ENCODE results near the gene ARMC6. TPM values are rescaled to one million over a fixed set of nuclear protein-coding genes. Genes with fewer than 3 reads are reported as not detected.

ARMC6 gene
- total RNA-seq, 1 donor from 2014 or later, result 78.2 TPM

DNA sequence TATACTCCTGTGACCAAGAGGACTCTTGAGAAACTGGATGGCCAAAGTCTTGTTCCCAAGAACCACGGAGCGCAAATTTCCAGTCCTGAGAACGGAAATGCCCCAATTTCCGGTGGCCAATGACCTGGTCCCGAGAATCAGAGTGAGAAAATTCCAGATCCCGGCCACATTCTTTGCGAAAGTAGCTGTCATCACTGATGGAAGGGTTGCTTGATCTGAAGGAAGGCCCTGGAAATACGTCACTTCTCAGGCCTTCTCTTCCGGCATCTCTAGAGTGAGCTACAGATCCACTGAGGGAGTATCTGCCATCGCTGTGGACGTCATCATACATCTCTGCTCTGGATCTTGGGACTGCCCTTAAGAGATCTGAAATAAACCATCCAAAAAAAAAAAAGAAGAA lies 7.5 kb upstream of the ARMC6 start:
- no peaks in the 10 kb centered on the region for H3K27me3 ChIP-seq (ENCODE audit: control insufficient read depth, insufficient read depth, low read length)
- no peak overlapping the region for H3K4me3 ChIP-seq (ENCODE audit: low read depth, low read length)
- FAIRE-seq, result no peak
- H3K36me3 ChIP-seq (ENCODE audit: control insufficient read depth, insufficient read depth, low read length), result peaks cover 27% of the 10 kb centered on the region
- no peak for TF ChIP-seq CTCF (IDR thresholded peaks at IDR 0.05; ENCODE audit: insufficient read depth, low read length, severe bottlenecking)
- no peak for DNase-seq (ENCODE audit: low read depth)

GRCh38 chr19:19026299-19026971 lies 7.0 kb upstream of the ARMC6 start:
- peaks cover 27% of the 10 kb centered on the region for H3K36me3 ChIP-seq (ENCODE audit: control insufficient read depth, insufficient read depth, low read length)
- peak; percentile 42 for DNase-seq (ENCODE audit: low read depth)

DNA sequence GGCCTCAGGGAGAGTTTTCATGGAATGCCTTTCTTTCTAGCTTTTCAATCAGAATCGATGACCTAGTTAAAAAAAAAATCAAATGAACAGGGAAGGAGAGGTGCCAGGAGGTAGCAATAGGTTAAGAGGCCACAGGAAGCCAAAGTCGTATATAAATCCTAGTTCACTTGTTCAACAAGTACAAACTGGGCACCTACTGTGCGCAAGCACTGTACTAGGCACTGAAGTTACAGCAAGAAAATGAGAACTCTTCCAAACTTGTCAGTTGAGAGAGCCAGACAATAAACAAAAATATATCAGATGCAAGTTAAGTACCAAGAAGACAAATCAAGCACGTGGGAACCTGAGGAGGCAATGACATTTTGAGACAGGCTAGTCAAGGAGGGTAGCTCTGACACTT lies 6.2 kb upstream of the ARMC6 start:
- Histone ChIP-seq H3K36me3 (ENCODE audit: control insufficient read depth, insufficient read depth, low read length) (peaks cover 27% of the 10 kb centered on the region), H3K27me3 (ENCODE audit: control insufficient read depth, insufficient read depth, low read length) (no peaks in the 10 kb centered on the region), H3K4me3 (ENCODE audit: low read depth, low read length) (no peak overlapping the region)
- DNase-seq (ENCODE audit: low read depth), result no peak
- no peak for TF ChIP-seq CTCF (IDR thresholded peaks at IDR 0.05; ENCODE audit: insufficient read depth, low read length, severe bottlenecking)
- no peak for FAIRE-seq

More at GRCh38 chr19:19026299-19026971, 7.0 kb upstream of the ARMC6 start:
- H3K27me3 ChIP-seq (ENCODE audit: control insufficient read depth, insufficient read depth, low read length), result no peaks in the 10 kb centered on the region
- TF ChIP-seq CTCF (IDR thresholded peaks at IDR 0.05; ENCODE audit: insufficient read depth, low read length, severe bottlenecking), result peak; percentile 59
- no peak overlapping the region for H3K4me3 ChIP-seq (ENCODE audit: low read depth, low read length)
- no peak for FAIRE-seq

DNA sequence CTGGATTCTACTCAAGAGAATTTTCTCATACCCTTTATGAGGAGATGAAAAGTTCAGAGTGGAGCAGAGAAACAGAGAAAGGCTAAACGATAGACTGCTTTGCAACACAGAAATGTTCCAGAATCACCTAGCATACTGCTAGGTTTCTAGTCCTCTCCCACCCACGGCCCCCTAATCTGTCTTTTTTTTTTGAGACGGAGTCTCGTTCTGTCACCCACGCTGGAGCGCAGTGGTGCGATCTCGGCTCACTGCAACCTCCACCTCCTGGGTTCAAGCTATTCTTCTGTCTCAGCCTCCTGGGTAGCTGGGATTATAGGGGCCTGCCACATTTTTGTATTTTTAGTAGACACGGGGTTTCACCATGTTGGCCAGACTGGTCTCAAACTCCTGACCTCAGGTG lies 4.9 kb upstream of the ARMC6 start:
- no peak for TF ChIP-seq CTCF (IDR thresholded peaks at IDR 0.05; ENCODE audit: insufficient read depth, low read length, severe bottlenecking)
- Histone ChIP-seq H3K27me3 (ENCODE audit: control insufficient read depth, insufficient read depth, low read length) (no peaks in the 10 kb centered on the region), H3K36me3 (ENCODE audit: control insufficient read depth, insufficient read depth, low read length) (peaks cover 22% of the 10 kb centered on the region), H3K4me3 (ENCODE audit: low read depth, low read length) (no peak overlapping the region)
- FAIRE-seq, result no peak
- DNase-seq (ENCODE audit: low read depth), result no peak

DNA sequence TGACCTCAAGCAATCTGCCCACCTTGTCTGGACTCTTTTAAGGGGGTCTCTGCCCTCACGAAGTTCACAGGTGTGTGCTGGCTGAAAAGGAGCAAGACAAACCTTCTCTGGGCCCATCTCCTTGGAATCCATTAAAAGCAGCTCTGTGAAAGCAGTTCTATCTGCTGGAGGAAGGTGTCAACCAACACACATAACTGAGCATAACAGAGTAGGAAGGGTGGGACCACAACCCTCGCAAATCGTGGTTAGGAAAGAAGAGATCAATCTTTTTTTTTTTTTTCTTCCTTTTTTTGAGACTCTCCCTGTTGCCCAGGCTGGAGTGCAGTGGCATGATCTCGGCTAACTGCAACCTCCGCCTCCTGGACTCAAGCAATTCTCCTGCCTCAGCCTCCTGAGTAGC lies 1.5 kb upstream of the ARMC6 start:
- H3K27me3 ChIP-seq (ENCODE audit: control insufficient read depth, insufficient read depth, low read length), result no peaks in the 10 kb centered on the region
- H3K4me3 ChIP-seq (ENCODE audit: low read depth, low read length), result no peak overlapping the region
- TF ChIP-seq CTCF (IDR thresholded peaks at IDR 0.05; ENCODE audit: insufficient read depth, low read length, severe bottlenecking), result no peak
- peaks cover 13% of the 10 kb centered on the region for H3K36me3 ChIP-seq (ENCODE audit: control insufficient read depth, insufficient read depth, low read length)
- FAIRE-seq, result no peak
- no peak for DNase-seq (ENCODE audit: low read depth)
